GM15510 (cell line): Measurements from ENCODE around the gene SCAF11.

Experiments used
- POLR2A ChIP-seq: IDR thresholded peaks from 3 replicates; pipeline ENCODE4 v1.6.1; 2011; ENCODE audit warnings: borderline replicate concordance; ENCODE audit not compliant: insufficient read length; ENCODE audit errors: extremely low read depth

SCAF11 gene

GRCh38 chr12:45987340-45987727 is 3.0 kb downstream of the SCAF11 start:
- no peak for TF ChIP-seq POLR2A

DNA sequence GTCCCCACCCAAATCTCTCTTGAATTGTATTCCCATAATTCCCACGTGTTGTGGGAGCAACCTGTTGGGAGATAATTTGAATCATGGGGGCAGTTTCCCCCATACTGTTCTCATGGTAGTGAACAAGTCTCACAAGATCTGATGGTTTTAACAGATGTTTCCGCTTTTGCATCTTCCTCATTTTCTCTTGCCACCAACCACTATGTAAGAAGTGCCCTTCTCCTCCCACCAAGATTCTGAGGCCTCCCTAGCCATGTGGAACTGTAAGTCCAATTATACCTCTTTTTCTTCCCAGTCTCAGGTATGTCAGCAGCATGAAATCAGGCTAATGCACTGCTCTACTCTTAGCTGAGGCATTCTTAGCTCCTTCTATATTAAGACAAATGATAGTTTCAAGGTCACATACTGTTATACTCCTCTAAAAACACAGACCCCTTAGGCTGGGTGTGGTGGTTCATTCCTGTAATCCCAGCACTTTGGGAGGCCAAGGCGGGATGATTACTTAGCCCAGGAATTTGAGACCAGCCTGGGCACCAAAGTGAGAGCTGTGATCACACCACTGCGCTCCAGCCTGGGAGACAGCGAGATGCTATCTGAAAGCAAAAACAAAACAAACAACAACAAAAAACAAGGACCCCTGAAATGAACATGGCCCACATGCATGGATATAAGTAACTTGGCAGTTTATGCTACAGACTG is 3.6 kb downstream of the SCAF11 start:
- TF ChIP-seq POLR2A: no peak

GRCh38 chr12:45981075-45981837 is 9.1 kb downstream of the SCAF11 start:
- no peak for TF ChIP-seq POLR2A

DNA sequence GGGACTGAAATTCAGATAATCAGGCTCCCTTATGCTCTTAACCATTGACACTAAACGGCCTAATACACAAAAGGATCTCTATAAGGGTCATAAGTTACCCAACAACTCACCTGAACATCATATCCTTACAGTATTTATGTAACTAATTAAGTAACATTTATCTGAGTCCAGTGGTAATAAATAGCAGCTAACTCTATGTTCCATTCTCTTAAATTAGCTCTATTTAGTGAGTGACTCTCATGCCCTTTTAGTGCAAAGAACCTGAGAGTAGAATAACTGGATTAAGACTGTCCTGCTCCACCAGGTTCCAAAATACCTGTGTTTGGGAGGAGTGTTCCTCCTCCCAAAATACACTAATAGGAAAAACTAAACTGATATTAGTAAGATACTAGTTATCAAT is 9.8 kb downstream of the SCAF11 start:
- TF ChIP-seq POLR2A: no peak

DNA sequence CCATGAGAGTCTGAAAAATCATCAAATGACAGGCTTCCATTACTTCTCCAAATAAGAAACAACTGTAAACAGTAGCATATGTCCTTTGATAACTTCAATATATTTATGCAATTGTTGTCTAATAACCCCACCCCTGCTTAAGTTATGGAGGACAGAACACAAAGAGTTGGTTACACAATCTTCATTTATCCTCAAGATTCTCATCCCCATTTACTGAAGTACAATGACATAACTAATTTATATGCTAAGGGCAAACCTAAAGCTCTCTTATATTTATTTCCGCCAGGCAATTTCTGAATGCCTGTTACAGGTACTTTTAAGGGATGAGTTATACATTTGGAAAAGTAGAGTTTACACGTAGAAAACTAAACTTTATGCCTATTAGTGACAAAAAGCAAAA is 12.3 kb downstream of the SCAF11 start:
- TF ChIP-seq POLR2A: no peak

DNA sequence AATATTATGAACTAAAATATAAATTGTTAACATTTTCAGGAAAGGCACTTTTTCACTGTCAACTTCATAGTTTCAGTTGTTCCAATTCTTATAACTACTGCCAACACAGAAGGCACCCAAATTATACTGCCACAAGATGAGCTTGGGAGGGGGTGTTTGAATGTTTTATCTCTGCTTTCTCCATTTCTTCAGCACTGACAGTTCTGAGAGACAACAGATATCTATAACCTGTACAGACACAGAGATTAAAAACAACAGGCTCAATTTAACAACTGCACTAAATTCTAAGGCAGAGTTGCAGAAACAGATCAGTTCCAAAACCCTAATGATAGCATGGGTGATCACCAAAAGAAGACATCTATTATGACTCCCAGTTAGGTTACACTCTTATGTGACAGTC is 12.8 kb downstream of the SCAF11 start:
- no peak for TF ChIP-seq POLR2A

- TF ChIP-seq POLR2A: no peak
Measured at GRCh38 chr12:45975506-45975905, 14.9 kb downstream of the SCAF11 start.

GRCh38 chr12:45974883-45975282 is 15.5 kb downstream of the SCAF11 start:
- TF ChIP-seq POLR2A: no peak

GRCh38 chr12:45974171-45974719 is 16.1 kb downstream of the SCAF11 start:
- no peak for TF ChIP-seq POLR2A

DNA sequence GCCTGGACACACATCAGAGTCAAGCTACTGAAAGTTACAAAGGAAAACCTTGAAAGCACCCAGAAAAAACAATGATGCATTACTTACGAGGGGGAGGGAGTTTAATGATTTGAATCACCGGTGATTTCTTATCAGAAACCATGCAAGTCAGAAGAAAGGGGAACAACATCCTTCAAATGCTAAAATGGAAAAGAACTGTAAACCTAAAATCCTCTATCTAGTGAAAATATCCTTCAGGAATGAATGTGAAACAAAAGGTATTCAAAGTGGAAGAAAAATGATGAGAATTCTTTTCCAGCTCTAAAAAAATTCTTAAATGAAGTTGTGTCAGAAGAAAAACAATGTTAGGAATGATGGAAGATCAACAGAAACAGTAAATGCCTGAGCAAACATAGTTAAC is 16.8 kb downstream of the SCAF11 start:
- TF ChIP-seq POLR2A: no peak

DNA sequence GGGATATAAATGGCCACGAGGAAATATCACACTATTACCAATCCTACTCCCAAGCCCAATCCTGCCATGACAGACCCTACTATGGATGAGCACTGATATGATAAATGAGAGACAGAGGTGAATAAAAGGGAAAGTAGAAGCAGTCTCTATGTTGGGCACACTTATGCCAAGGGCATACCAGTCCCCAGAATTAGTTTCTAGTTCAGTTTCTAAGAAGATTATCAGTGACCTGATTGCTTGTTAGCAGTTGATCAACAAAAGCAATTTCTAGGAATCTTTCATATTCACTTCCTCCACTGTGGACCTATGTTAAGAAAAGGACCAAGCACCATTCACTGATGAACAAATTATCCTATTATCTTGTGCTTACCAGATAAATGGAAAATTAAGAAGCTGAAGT is 20.0 kb downstream of the SCAF11 start:
- no peak for TF ChIP-seq POLR2A

DNA sequence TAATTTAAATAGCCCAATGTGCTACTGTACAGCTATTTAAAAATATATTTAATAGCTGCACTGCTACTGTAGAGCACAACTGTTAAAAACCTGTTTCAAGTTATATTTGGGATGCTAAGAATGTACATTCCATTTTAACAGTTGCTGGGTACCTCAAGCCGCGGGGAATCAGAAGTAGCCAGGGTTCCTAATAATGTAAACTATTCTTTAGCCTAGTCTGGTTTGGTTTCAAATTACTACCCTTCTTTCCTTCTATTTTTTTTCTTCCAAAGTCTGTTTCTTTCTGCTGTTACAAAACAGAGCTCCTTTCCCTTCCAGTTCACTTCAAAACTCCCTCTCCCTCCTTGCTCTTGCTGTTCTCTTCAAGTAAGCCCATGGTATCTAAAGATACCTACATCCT is 21.3 kb downstream of the SCAF11 start:
- no peak for TF ChIP-seq POLR2A

DNA sequence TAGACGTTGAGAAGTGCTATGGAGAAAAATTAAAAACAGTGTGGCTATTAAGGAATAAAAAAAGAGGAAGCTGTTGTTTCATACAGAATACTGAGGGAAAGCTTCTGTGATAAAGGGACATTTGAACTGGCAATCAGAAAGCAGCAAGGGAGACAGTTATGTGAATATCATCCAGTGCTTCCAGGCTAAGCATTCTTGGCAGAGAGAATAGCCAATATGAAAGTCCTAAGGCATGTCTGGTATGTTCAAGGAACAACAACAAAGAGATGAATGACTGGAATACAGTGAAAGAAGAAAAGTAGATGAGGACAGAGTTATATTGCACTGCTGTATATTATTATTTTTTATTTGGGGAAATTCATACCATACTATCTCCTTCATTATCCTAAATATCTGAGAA is 23.9 kb downstream of the SCAF11 start:
- TF ChIP-seq POLR2A: no peak

DNA sequence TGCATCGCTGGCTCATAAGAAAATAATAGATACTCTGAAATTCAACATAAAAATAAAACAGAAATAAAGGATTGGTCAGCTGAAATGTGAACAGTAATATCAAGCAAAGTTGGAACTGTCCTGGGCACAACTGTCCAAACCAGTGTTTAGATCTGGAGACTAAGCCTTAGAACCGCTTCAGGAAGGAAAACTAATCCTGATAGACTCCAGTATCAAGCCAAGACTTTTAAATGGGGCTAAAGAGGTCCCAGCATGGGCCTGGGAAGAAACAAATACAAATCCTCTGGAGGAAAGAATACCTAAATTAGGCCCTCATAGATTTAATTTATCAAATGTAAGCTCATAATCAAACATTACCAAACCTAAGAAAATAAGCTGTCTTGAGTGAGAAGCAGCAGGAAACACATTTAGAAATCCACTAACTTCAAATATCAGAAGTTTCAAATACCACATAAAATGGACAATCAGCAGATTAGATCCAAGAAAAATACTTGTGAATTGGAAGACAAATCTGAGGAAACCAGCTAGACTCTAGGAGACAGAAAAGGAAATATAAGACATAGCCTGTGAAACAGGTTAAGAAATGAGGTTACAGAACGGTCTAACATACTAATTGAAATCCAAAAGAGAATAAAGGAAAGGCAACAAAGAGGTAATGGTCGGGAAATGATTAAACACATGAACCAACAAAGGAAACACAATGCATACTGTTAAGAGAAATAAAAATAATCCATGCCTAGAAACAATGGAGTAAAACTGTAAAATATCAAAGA is 27.6 kb downstream of the SCAF11 start:
- TF ChIP-seq POLR2A: no peak

GRCh38 chr12:45959728-45960127 is 30.6 kb downstream of the SCAF11 start:
- no peak for TF ChIP-seq POLR2A
